GM19467 (cell line): Measurements from ENCODE around the gene UNC13C.

ENCODE experiments used
- ATAC-seq: cut with Tn5 transposase; IDR thresholded peaks from one replicate; pipeline ENCODE4 v1.9.1; 2021; ENCODE audit warnings: mild to moderate bottlenecking, moderate library complexity; ENCODE audit not compliant: unreplicated experiment

UNC13C gene

GRCh38 chr15:54550954-54551353, 572.7 kb downstream of the UNC13C start:
- ATAC-seq, result no peak

- no peak for ATAC-seq
These were observed 578.0 kb downstream of the UNC13C start for GRCh38 chr15:54556231-54556630.

- no peak for ATAC-seq
These were observed 581.3 kb downstream of the UNC13C start for GRCh38 chr15:54559405-54560069.

GRCh38 chr15:54560417-54560816, 582.2 kb downstream of the UNC13C start:
- ATAC-seq, result no peak

GRCh38 chr15:54564166-54564565, 585.9 kb downstream of the UNC13C start:
- ATAC-seq, result no peak

- no peak for ATAC-seq
These were observed 588.4 kb downstream of the UNC13C start for GRCh38 chr15:54566654-54567053.

- no peak for ATAC-seq
These were observed 589.3 kb downstream of the UNC13C start for GRCh38 chr15:54567408-54568035.

GRCh38 chr15:54568381-54568780, 590.1 kb downstream of the UNC13C start:
- ATAC-seq, result no peak

GRCh38 chr15:54571576-54571975, 593.3 kb downstream of the UNC13C start:
- no peak for ATAC-seq

- no peak for ATAC-seq
These were observed 597.3 kb downstream of the UNC13C start for GRCh38 chr15:54575586-54575985.

GRCh38 chr15:54576298-54576935, 598.2 kb downstream of the UNC13C start:
- ATAC-seq, result no peak

GRCh38 chr15:54577476-54578250, 599.4 kb downstream of the UNC13C start:
- no peak for ATAC-seq

GRCh38 chr15:54579855-54580254, 601.6 kb downstream of the UNC13C start:
- no peak for ATAC-seq

- no peak for ATAC-seq
These were observed 602.4 kb downstream of the UNC13C start for GRCh38 chr15:54580643-54581042.

GRCh38 chr15:54582863-54583643, 604.8 kb downstream of the UNC13C start:
- ATAC-seq, result no peak

- no peak for ATAC-seq
These were observed 606.8 kb downstream of the UNC13C start for GRCh38 chr15:54585063-54585462.

- ATAC-seq, result no peak
These were observed 615.9 kb downstream of the UNC13C start for GRCh38 chr15:54594115-54594514.

GRCh38 chr15:54599386-54599785, 621.1 kb downstream of the UNC13C start:
- ATAC-seq, result no peak

GRCh38 chr15:54605043-54605442, 626.8 kb downstream of the UNC13C start:
- ATAC-seq, result no peak

GRCh38 chr15:54605556-54605955, 627.3 kb downstream of the UNC13C start:
- ATAC-seq, result no peak
